GM21619 (cell line): Measurements from ENCODE around the gene NDUFC1.
"Not testable (repeated sequence)": the region's sequence is repeated elsewhere in the genome, so short reads cannot be mapped to it uniquely, and the experiment has no call there.

Experiments used
- ATAC-seq: cut with Tn5 transposase; IDR thresholded peaks from one replicate; pipeline ENCODE4 v1.9.1; 2021; ENCODE audit not compliant: unreplicated experiment

Gene NDUFC1

GRCh38 chr4:139301821-139302611 is at the start of gene NDUFC1:
Gene NDUFC1 (minus strand): TSS chr4:139302477. CDS start chr4:139295798, 6,679 bp downstream.
- peak; percentile 40 for ATAC-seq

- ATAC-seq: no peak
Observed at GRCh38 chr4:139337612-139338011, 35.3 kb upstream of the NDUFC1 start.

GRCh38 chr4:139333046-139333445 is 30.8 kb upstream of the NDUFC1 start:
- no peak for ATAC-seq

GRCh38 chr4:139331185-139331584 is 28.9 kb upstream of the NDUFC1 start:
- ATAC-seq: no peak

GRCh38 chr4:139330283-139330682 is 28.0 kb upstream of the NDUFC1 start:
- ATAC-seq: no peak

GRCh38 chr4:139329665-139330200 is 27.5 kb upstream of the NDUFC1 start:
- no peak for ATAC-seq

GRCh38 chr4:139324620-139325019 is 22.3 kb upstream of the NDUFC1 start:
- ATAC-seq: no peak

- not testable (repeated sequence) for ATAC-seq
Observed at GRCh38 chr4:139322541-139322940, 20.3 kb upstream of the NDUFC1 start.

- not testable (repeated sequence) for ATAC-seq
Observed at GRCh38 chr4:139322070-139322469, 19.8 kb upstream of the NDUFC1 start.

- no peak for ATAC-seq
Observed at GRCh38 chr4:139319571-139319970, 17.3 kb upstream of the NDUFC1 start.

- ATAC-seq: no peak
Observed at GRCh38 chr4:139317635-139318034, 15.4 kb upstream of the NDUFC1 start.

GRCh38 chr4:139316733-139317132 is 14.5 kb upstream of the NDUFC1 start:
- ATAC-seq: no peak

GRCh38 chr4:139315221-139315675 is 13.0 kb upstream of the NDUFC1 start:
- peak; percentile 68 for ATAC-seq

- ATAC-seq: no peak
Observed at GRCh38 chr4:139314047-139314800, 11.9 kb upstream of the NDUFC1 start.

GRCh38 chr4:139313414-139313813 is 11.1 kb upstream of the NDUFC1 start:
- not testable (repeated sequence) for ATAC-seq

- no peak for ATAC-seq
Observed at GRCh38 chr4:139312552-139313332, 10.5 kb upstream of the NDUFC1 start.

- ATAC-seq: no peak
Observed at GRCh38 chr4:139311909-139312308, 9.6 kb upstream of the NDUFC1 start.

- ATAC-seq: no peak
Observed at GRCh38 chr4:139304920-139305319, 2.6 kb upstream of the NDUFC1 start.

GRCh38 chr4:139301113-139301820 is 1.0 kb downstream of the NDUFC1 start, which contains the start of gene NAA15:
Gene NAA15 (plus strand): TSS chr4:139301505. CDS start chr4:139301778, 273 bp downstream.
- peak; percentile 84 for ATAC-seq

- peak; percentile 2 for ATAC-seq
Observed at GRCh38 chr4:139300431-139301112, 1.7 kb downstream of the NDUFC1 start.
